Measurements from ENCODE around the gene SLC45A1.

GRCh38 chr1:8345621-8346415, 27.9 kb downstream of the SLC45A1 start:
- no peak for TF ChIP-seq CTCF (conservative IDR thresholded peaks at IDR 0.05; ENCODE audit: low read length)
- TF ChIP-seq EZH2phosphoT487 (IDR thresholded peaks at IDR 0.05; ENCODE audit: borderline replicate concordance) = no peak

Data from Loucy (cell line).